Thyroid gland (tissue), 4 donors: ENCODE data around the gene RPUSD1. TPM values are rescaled to one million over a fixed set of nuclear protein-coding genes. Genes with fewer than 3 reads are reported as not detected.

Experiments used
- DNase-seq, 2 donors: peaks; one replicate each; pipeline ENCODE4 v3.0.0-alpha.2; 2019
- H3K27ac ChIP-seq, 3 donors: fragments of 200-600 bp; sonication (generic); 1 replicate in 2 of 3; 2 replicates in 1 of 3; pipeline ENCODE4 v1.5.1; 2016 to 2019; ENCODE audit warnings: mild to moderate bottlenecking in 1 of 3, moderate library complexity in 1 of 3
- H3K27me3 ChIP-seq: fragments of 200-600 bp; sonication (generic); one replicate; pipeline ENCODE4 v1.5.1; 2019
- H3K36me3 ChIP-seq, 2 donors: fragments of 200-600 bp; sonication (generic); one replicate each; pipeline ENCODE4 v1.5.1; 2016 to 2019
- H3K4me1 ChIP-seq, 2 donors: fragments of 200-600 bp; sonication (generic); one replicate each; pipeline ENCODE4 v1.5.1; 2017 to 2019
- H3K4me3 ChIP-seq, 3 donors: fragments of 200-600 bp; sonication (generic); replicated peaks in 1 of 3; 1 replicate in 2 of 3; 2 replicates in 1 of 3; pipeline ENCODE4 v1.5.1; 2016; ENCODE audit warnings: mild to moderate bottlenecking in 1 of 3
- H3K9me3 ChIP-seq: fragments of 200-600 bp; sonication (generic); one replicate; pipeline ENCODE4 v1.5.1; 2017
- POLR2A ChIP-seq, 2 donors: fragments of 450-650 bp; IDR thresholded peaks; one replicate each; pipeline ENCODE4 v1.6.1; 2017; ENCODE audit warnings: antibody characterized with exemption in 2 of 2, mild to moderate bottlenecking in 2 of 2, moderate library complexity in 1 of 2
- WGBS, 2 donors: methylation state at CpG; one replicate each; pipeline ENCODE4 v1.1.5; 2017; 5-methylcytosine and 5-hydroxymethylcytosine counted together
- intact Hi-C: fragments of 100-400 bp; cut with DNase I; formaldehyde crosslinking; loops from one replicate; pipeline ENCODE4 v1.15.1; 2023
- total RNA-seq, 4 donors: library from RNA; depleted of rRNA; stranded (reverse); fragments of >200 nt; gene quantifications; one replicate each; pipeline ENCODE4 v1.2.3, GENCODE V29; 2016
- TF ChIP-seq, protein P1 (sequence below), 6 experiments: fragments of 200-600 bp in 3 of 6; fragments of 450-650 bp in 3 of 6; sonication (generic) in 3 of 6; IDR thresholded peaks; one replicate each; pipeline ENCODE4 v1.5.1; 2016 to 2019; ENCODE audit warnings: antibody characterized with exemption in 6 of 6, mild to moderate bottlenecking in 2 of 6, inconsistent platforms in 1 of 6, moderate library complexity in 1 of 6

The RPUSD1 gene
- total RNA-seq, 4 donors from 2014 or later: 14.1 to 27.9 (median 20.8) TPM

DNA sequence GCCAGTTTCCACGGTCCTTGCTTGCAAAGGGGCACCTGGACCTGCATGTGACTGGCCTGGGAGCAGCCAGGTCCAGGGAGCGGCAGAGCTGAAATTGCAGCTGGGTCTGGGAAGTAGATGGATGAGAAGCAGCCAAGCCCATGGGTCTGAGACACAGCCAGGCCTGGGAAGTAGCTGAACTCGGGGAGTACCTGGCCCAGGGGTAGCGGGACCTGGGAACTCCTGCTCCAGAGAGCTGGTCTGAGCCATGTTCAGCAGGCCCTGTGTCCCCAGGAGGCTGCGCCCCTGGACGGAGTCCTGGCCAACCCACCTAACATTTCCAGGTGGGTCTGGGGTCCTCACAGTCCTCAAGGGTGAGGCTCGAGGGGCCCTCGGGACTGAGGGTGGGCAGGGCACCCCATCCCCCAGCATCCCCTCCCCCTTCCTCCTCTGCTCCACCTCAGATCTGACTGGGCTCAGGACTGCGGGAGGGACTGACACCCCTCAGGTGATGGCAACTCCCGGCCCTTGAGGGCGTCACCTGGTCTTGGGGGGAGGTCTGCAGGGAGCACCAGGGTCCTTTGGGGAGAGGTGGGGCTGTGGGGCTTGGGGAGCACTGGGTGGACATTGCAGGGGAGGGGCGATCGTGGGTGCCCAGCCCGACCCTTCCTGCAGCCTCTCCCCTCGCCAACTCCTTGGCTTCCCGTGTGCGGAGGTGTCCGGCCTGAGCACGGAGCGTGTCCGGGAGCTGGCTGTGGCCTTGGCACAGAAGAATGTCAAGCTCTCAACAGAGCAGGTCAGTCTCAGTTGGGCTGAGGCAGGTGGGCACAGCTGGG, 24.6 kb downstream of the RPUSD1 start:
- 67 to 69% methylated on average over 6 to 16 of the region's 21 CpGs for WGBS, 2 donors
- Histone ChIP-seq H3K4me3 (no peak overlapping the region), H3K36me3 (no peaks in the 10 kb centered on the region), H3K4me1 (peaks cover 4 to 5% of the 10 kb centered on the region in 2 donors), H3K27me3 (no peaks in the 10 kb centered on the region), H3K27ac (no peak overlapping the region), H3K9me3 (no peaks in the 10 kb centered on the region)
- intact Hi-C loops: no loop called here
- no peak for DNase-seq
- TF ChIP-seq, protein P1, sequence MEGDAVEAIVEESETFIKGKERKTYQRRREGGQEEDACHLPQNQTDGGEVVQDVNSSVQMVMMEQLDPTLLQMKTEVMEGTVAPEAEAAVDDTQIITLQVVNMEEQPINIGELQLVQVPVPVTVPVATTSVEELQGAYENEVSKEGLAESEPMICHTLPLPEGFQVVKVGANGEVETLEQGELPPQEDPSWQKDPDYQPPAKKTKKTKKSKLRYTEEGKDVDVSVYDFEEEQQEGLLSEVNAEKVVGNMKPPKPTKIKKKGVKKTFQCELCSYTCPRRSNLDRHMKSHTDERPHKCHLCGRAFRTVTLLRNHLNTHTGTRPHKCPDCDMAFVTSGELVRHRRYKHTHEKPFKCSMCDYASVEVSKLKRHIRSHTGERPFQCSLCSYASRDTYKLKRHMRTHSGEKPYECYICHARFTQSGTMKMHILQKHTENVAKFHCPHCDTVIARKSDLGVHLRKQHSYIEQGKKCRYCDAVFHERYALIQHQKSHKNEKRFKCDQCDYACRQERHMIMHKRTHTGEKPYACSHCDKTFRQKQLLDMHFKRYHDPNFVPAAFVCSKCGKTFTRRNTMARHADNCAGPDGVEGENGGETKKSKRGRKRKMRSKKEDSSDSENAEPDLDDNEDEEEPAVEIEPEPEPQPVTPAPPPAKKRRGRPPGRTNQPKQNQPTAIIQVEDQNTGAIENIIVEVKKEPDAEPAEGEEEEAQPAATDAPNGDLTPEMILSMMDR (IDR thresholded peaks at IDR 0.05): no peak
- no peak for TF ChIP-seq POLR2A (IDR thresholded peaks at IDR 0.05)

DNA sequence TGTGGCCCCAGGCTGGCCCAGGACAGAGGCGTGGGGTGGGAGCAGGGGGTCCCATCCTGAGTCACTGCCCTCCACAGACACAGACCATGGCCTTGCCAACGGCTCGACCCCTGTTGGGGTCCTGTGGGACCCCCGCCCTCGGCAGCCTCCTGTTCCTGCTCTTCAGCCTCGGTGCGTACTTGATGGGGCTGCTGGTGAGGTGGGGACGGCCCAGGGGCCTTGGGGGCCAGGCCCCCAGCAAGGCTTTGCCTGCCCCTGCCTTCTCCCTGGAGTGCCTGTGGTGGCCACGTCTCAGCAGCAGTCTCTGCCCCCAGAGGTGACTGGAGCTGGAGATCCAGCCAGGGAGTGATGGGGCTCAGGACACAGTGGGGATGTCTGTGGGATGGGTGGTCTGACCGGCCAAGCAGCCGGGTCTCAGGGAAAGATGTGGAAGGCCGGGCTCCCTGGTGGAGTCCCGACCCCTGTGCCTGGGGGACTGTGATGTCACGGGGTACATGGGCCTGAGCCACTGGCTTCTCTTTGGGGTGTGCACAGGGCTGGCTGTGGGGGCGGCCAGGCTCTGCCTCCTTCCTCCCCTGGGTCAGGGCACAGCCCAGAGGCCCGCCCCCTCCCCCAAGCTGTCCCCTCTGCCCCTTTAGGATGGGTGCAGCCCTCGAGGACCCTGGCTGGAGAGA, 25.4 kb downstream of the RPUSD1 start:
- 61 to 90% methylated on average over 2 to 6 of the region's 17 CpGs for WGBS, 2 donors
- TF ChIP-seq, protein P1 (IDR thresholded peaks at IDR 0.05): no peak
- no peak for TF ChIP-seq POLR2A (IDR thresholded peaks at IDR 0.05)

DNA sequence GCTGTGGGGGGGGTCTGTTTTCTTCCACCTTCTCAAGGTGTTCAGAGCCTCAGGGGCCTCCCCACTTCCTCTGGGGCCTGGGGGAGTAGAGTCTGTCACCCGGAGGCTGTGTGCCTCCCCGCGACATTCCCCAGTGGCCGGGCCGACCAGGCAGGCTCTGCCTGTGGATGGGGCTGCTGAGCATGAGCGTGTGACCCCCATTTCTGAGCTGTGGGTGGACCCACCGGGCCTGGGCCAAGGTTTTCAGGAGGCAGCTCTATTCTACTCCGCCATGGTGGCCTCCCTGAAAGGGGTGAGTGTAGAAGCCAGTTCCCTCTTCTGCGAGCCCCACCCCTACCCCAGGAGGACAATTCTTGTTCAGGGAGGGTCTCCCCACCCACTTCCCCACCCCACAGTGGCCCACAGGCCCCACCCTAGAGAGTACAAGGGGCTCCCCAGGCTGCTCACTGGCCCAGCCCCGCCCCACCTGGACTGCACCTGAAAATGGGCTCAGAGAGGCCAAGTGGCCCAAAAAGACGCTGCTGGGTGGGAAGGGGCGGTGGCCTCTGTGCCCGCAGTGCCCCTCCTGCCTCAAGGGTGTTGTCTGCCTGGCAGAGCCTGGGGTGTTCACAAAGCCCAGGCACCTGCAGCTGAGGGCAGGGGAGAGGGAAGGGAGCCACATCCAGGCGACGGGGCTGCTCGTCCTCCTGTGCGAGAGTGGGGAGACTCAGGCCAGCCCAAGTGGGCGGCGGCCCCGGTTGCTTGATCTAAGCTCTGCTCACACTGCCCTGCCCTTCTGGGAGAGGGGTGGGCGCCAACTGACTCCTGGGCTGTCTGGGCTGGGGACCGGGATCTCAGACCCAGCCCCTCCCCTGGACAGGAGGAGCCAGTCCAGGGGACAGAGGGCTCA, 26.3 kb downstream of the RPUSD1 start:
- Histone ChIP-seq H3K4me1 (peaks cover 4 to 5% of the 10 kb centered on the region in 2 donors), H3K27ac (no peak overlapping the region), H3K4me3 (no peak overlapping the region), H3K27me3 (no peaks in the 10 kb centered on the region), H3K36me3 (no peaks in the 10 kb centered on the region), H3K9me3 (no peaks in the 10 kb centered on the region)
- no peak for DNase-seq
- 68 to 82% methylated on average over 11 to 14 of the region's 22 CpGs for WGBS, 2 donors
- TF ChIP-seq, protein P1 (IDR thresholded peaks at IDR 0.05): no peak
- TF ChIP-seq POLR2A (IDR thresholded peaks at IDR 0.05): no peak
- intact Hi-C loops: no loop called here

More for the DNA sequence above, 25.4 kb downstream of the RPUSD1 start:
- Histone ChIP-seq H3K27me3 (no peaks in the 10 kb centered on the region), H3K9me3 (no peaks in the 10 kb centered on the region), H3K4me1 (peaks cover 4 to 5% of the 10 kb centered on the region in 2 donors), H3K4me3 (no peak overlapping the region), H3K36me3 (no peaks in the 10 kb centered on the region), H3K27ac (no peak overlapping the region)
- DNase-seq: no peak
- intact Hi-C loops: no loop called here

DNA sequence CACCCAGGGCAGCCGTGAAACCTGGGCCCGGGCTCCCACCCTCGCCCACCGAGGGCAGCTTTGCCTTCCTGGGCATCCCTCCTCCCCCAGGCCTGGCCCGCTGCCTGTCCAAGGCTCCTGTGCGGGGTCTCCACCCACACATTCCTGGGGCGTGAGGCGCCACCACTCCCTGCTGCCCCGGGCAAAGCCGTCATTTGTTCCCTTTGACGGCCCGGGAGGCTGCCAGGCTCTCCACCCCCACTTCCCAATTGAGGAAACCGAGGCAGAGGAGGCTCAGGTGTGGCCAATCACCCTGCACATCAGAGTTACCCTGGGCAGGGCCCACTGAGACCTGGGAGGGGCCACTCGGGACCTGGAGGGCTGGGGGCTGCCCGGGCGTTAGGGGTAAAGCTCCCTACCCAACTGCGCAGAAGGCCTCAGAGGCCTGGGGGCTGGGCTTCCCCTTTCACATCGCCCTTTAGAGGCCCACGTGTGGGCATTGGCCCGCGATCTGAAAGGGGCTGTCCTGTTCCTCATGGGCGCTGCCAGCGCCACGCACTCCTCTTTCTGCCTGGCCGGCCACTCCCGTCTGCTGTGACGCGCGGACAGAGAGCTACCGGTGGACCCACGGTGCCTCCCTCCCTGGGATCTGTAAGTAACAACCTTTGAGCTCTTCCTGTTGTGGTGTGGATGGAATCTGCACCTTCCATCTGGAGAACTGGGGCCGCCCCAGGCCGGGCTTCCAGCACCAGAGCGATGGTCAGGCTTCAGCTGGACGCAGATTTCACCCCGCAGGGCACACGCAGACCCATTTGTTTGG, 27.4 kb downstream of the RPUSD1 start, which contains the start of gene MSLN:
MSLN (plus strand) TSS at position 190 of the 799 bp plus-strand sequence. CDS start 1,947 bp downstream, outside the sequence.
- Histone ChIP-seq H3K4me1 (peaks cover 4 to 5% of the 10 kb centered on the region in 2 donors), H3K27me3 (no peaks in the 10 kb centered on the region), H3K9me3 (no peaks in the 10 kb centered on the region), H3K36me3 (no peaks in the 10 kb centered on the region), H3K27ac (no peak within 1 kb of the TSS), H3K4me3 (no peak within 1 kb of the TSS)
- TF ChIP-seq, protein P1 (IDR thresholded peaks at IDR 0.05): no peak
- TF ChIP-seq POLR2A (IDR thresholded peaks at IDR 0.05): no peak
- 86 to 88% methylated on average over 7 to 36 of the region's 37 CpGs for WGBS, 2 donors
- intact Hi-C loops: no loop called here
- no peak for DNase-seq
